HG02610 (cell line): ENCODE measurements around the gene KRTAP20-2.

Experiments
- ATAC-seq: cut with Tn5 transposase; IDR thresholded peaks from one replicate; pipeline ENCODE4 v1.9.1; 2021; ENCODE audit warnings: mild to moderate bottlenecking, moderate library complexity; ENCODE audit not compliant: unreplicated experiment

The KRTAP20-2 gene

DNA sequence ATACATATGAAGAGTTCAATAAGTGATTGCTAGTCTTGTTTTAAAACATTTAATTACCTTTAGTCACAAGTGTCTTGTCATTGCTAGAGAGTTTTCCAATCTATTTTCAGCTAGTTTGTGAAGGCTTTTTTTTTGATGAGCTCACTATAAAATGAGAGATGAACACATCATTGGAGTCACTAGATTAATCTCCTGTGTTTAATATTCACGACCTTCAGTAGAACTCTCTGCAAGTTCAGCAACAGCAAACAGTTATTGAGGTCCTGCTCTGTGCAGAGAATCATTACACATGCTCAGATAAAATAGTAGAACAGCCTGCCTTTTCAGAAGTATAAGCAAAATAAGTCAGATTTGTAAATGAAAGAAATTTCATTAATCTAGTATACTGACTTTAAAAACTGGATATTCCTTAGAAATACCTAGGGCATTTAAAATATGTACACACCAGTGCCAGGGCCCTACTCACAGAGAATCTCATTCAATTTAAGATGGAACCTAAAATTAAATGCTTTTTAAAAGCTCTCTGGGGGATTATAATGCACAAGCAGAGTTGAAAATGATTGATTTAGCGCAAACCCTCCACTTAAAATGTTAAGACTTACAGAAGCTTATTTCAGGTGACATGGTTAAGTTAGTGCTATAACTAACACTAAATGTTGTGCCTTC is 38.1 kb downstream of the KRTAP20-2 start:
- no peak for ATAC-seq

GRCh38 chr21:30674312-30674711 is 39.3 kb downstream of the KRTAP20-2 start:
- no peak for ATAC-seq

DNA sequence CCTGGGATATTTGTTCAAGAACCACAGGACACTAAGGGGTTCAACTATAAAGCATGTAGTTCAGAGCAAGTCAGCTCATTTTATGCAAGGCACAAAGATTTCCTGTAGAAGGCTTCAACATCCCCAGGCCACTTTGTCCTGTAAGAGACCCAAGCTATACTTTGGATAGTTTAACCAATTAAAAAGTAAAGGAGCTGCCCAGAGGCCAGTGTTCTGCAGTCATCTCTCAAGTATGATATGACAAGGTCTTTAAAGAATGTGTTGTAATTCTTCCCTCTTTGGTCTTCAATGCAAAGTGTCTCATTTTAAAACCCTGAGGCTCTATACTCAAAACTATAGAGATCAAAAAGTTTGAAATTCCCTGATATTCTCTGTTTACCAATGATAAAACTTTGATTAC is 41.7 kb downstream of the KRTAP20-2 start:
- no peak for ATAC-seq

- ATAC-seq, result no peak
Observed at GRCh38 chr21:30680586-30680985, 45.6 kb downstream of the KRTAP20-2 start.

DNA sequence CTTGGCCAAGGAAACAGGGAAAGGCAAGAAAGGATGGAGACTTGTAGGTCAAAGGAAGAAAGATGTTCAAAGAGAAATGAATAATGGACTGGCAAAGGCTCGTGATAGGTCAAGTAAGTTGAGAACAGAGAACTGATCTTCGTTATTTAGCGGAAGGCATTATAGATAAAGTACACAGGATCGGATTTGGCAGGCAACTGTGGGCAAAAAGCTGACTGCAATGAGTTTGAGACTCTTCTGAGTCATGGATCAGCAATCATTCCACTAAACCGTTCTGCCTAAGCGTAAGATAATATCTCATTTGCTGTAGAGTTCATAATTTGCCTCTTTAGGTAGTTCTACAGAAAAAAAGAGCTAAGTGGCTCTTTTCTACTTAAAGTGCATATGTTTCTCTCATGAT is 49.5 kb downstream of the KRTAP20-2 start:
- no peak for ATAC-seq
